Right hindlimb (tissue), 1 donor: ENCODE results near the gene SRSF8.
"Not testable (repeated sequence)": the region's sequence is repeated elsewhere in the genome, so short reads cannot be mapped to it uniquely, and the experiment has no call there.

Experiments used
- DNase-seq: peaks from one replicate; pipeline ENCODE4 v3.0.0-alpha.2; 2018

Gene SRSF8

GRCh38 chr11:95066716-95067038 is at the start of gene SRSF8:
Gene SRSF8 (plus strand): TSS chr11:95066919. CDS start chr11:95067227, 308 bp downstream.
- no peak for DNase-seq

- not testable (repeated sequence) for DNase-seq
These were observed 45.3 kb upstream of the SRSF8 start for GRCh38 chr11:95021468-95021867.

- DNase-seq, result no peak
These were observed 41.8 kb upstream of the SRSF8 start, which contains the start of gene KDM4E for GRCh38 chr11:95024958-95025357. Gene KDM4E (plus strand): TSS chr11:95025258. CDS start chr11:95025558, 300 bp downstream.

GRCh38 chr11:95025594-95025993 is 41.1 kb upstream of the SRSF8 start:
- DNase-seq, result not testable (repeated sequence)

- DNase-seq, result no peak
These were observed 38.4 kb upstream of the SRSF8 start for GRCh38 chr11:95028357-95028756.

GRCh38 chr11:95033051-95033450 is 33.7 kb upstream of the SRSF8 start:
- no peak for DNase-seq

GRCh38 chr11:95035316-95035715 is 31.4 kb upstream of the SRSF8 start:
- no peak for DNase-seq

- DNase-seq, result peak; percentile 29
These were observed 29.2 kb upstream of the SRSF8 start for GRCh38 chr11:95037356-95038035.

- no peak for DNase-seq
These were observed 24.5 kb upstream of the SRSF8 start for GRCh38 chr11:95042239-95042638.

- DNase-seq, result no peak
These were observed 23.8 kb upstream of the SRSF8 start for GRCh38 chr11:95042906-95043305.

- no peak for DNase-seq
These were observed 22.7 kb upstream of the SRSF8 start for GRCh38 chr11:95044010-95044409.

- DNase-seq, result no peak
These were observed 20.9 kb upstream of the SRSF8 start for GRCh38 chr11:95045812-95046211.

GRCh38 chr11:95049122-95049521 is 17.6 kb upstream of the SRSF8 start, which contains the start of gene KDM4F:
Gene KDM4F (plus strand): TSS chr11:95049422.
- DNase-seq, result not testable (repeated sequence)

- DNase-seq, result no peak
These were observed 16.0 kb upstream of the SRSF8 start for GRCh38 chr11:95050595-95051202.

GRCh38 chr11:95054356-95054755 is 12.4 kb upstream of the SRSF8 start:
- no peak for DNase-seq

- DNase-seq, result no peak
These were observed 11.3 kb upstream of the SRSF8 start for GRCh38 chr11:95055283-95055897.

- no peak for DNase-seq
These were observed 8.8 kb upstream of the SRSF8 start for GRCh38 chr11:95057959-95058358.

- DNase-seq, result no peak
These were observed 8.1 kb upstream of the SRSF8 start for GRCh38 chr11:95058621-95059020.

- DNase-seq, result no peak
These were observed 7.7 kb upstream of the SRSF8 start for GRCh38 chr11:95059046-95059445.

GRCh38 chr11:95065336-95065735 is 1.4 kb upstream of the SRSF8 start:
- DNase-seq, result no peak

GRCh38 chr11:95067039-95067840 is 521 bp downstream of the SRSF8 start:
- DNase-seq, result peak; percentile 91

GRCh38 chr11:95067841-95068219 is 1.1 kb downstream of the SRSF8 start:
- no peak for DNase-seq

GRCh38 chr11:95068549-95068948 is 1.8 kb downstream of the SRSF8 start:
- DNase-seq, result peak; percentile 83
